Ectodermal cell (in vitro differentiated cells): ENCODE measurements around the gene PRICKLE4.
"Not testable (repeated sequence)": the region's sequence is repeated elsewhere in the genome, so short reads cannot be mapped to it uniquely, and the experiment has no call there.

ENCODE experiments used
- H3K27ac ChIP-seq: 2 replicates; pipeline ENCODE4 v1.7.0; 2013; ENCODE audit warnings: mild to moderate bottlenecking, low read depth, low read length; ENCODE audit not compliant: insufficient read depth, poor library complexity, severe bottlenecking
- H3K27me3 ChIP-seq: 2 replicates; pipeline ENCODE4 v1.7.0; 2013; ENCODE audit warnings: mild to moderate bottlenecking, low read length; ENCODE audit not compliant: insufficient read depth, control insufficient read depth, poor library complexity, severe bottlenecking
- H3K36me3 ChIP-seq: one replicate; pipeline ENCODE4 v1.7.0; 2013; ENCODE audit warnings: low read length; ENCODE audit not compliant: control insufficient read depth, insufficient read depth
- H3K4me1 ChIP-seq: one replicate; pipeline ENCODE4 v1.7.0; 2013; ENCODE audit warnings: low read length; ENCODE audit not compliant: control insufficient read depth, insufficient read depth
- H3K4me3 ChIP-seq: 2 replicates; pipeline ENCODE4 v1.7.0; 2013; ENCODE audit warnings: low read depth, low read length, control low read depth; ENCODE audit not compliant: insufficient read depth
- H3K9me3 ChIP-seq: 2 replicates; pipeline ENCODE4 v1.7.0; 2013; ENCODE audit warnings: mild to moderate bottlenecking, low read length, moderate library complexity; ENCODE audit not compliant: control insufficient read depth
- WGBS, 2 experiments: methylation state at CpG; one replicate each; pipeline ENCODE4 v1.1.7; 2013; ENCODE audit warnings: missing lambda C conversion rate in 2 of 2; 5-methylcytosine and 5-hydroxymethylcytosine counted together

The PRICKLE4 gene

GRCh38 chr6:41801380-41801779 is 20.8 kb downstream of the PRICKLE4 start:
- Histone ChIP-seq H3K9me3 (no peaks in the 10 kb centered on the region), H3K4me3 (no peak overlapping the region), H3K36me3 (peaks cover 18% of the 10 kb centered on the region), H3K27me3 (no peaks in the 10 kb centered on the region), H3K27ac (no peak overlapping the region), H3K4me1 (no peaks in the 10 kb centered on the region)
- 82 to 100% methylated on average over 2 of the region's 2 CpGs for WGBS, 2 experiments

- no peak overlapping the region for H3K4me3 ChIP-seq
- H3K4me1 ChIP-seq, result no peaks in the 10 kb centered on the region
- H3K9me3 ChIP-seq, result no peaks in the 10 kb centered on the region
- 96 to 97% methylated on average over 74 of the region's 74 CpGs for WGBS, 2 experiments
- no peak overlapping the region for H3K27ac ChIP-seq
- no peaks in the 10 kb centered on the region for H3K27me3 ChIP-seq
- H3K36me3 ChIP-seq, result peaks cover 8% of the 10 kb centered on the region
Observed at GRCh38 chr6:41805830-41806774, 25.5 kb downstream of the PRICKLE4 start.

GRCh38 chr6:41811095-41811494 is 30.5 kb downstream of the PRICKLE4 start:
- no peak overlapping the region for H3K4me3 ChIP-seq
- WGBS, 2 experiments, result 94 to 97% methylated on average over 2 of the region's 3 CpGs
- no peaks in the 10 kb centered on the region for H3K9me3 ChIP-seq
- H3K36me3 ChIP-seq, result no peaks in the 10 kb centered on the region
- H3K27ac ChIP-seq, result no peak overlapping the region
- H3K27me3 ChIP-seq, result no peaks in the 10 kb centered on the region
- H3K4me1 ChIP-seq, result no peaks in the 10 kb centered on the region

GRCh38 chr6:41811946-41812345 is 31.4 kb downstream of the PRICKLE4 start:
- H3K36me3 ChIP-seq, result not testable (repeated sequence)

GRCh38 chr6:41813469-41813868 is 32.9 kb downstream of the PRICKLE4 start:
- Histone ChIP-seq H3K9me3 (no peaks in the 10 kb centered on the region), H3K4me3 (no peak overlapping the region), H3K27me3 (no peaks in the 10 kb centered on the region), H3K27ac (no peak overlapping the region), H3K4me1 (no peaks in the 10 kb centered on the region), H3K36me3 (no peaks in the 10 kb centered on the region)
- 94 to 96% methylated on average over 2 of the region's 2 CpGs for WGBS, 2 experiments

More at GRCh38 chr6:41811946-41812345, 31.4 kb downstream of the PRICKLE4 start:
- not testable (repeated sequence) for H3K27me3 ChIP-seq, H3K4me1 ChIP-seq, H3K27ac ChIP-seq, H3K9me3 ChIP-seq, H3K4me3 ChIP-seq
- 84 to 95% methylated on average over 13 of the region's 13 CpGs for WGBS, 2 experiments

GRCh38 chr6:41813956-41814355 is 33.4 kb downstream of the PRICKLE4 start:
- Histone ChIP-seq H3K27me3 (no peaks in the 10 kb centered on the region), H3K9me3 (no peaks in the 10 kb centered on the region), H3K27ac (no peak overlapping the region), H3K4me3 (no peak overlapping the region), H3K36me3 (no peaks in the 10 kb centered on the region), H3K4me1 (no peaks in the 10 kb centered on the region)
- WGBS, 2 experiments, result 60 to 100% methylated on average over 1 to 2 of the region's 2 CpGs

- WGBS, 2 experiments, result 94% methylated on average over 4 of the region's 4 CpGs
- H3K4me1 ChIP-seq, result no peaks in the 10 kb centered on the region
- no peaks in the 10 kb centered on the region for H3K36me3 ChIP-seq
- no peak overlapping the region for H3K27ac ChIP-seq
- H3K27me3 ChIP-seq, result no peaks in the 10 kb centered on the region
- no peak overlapping the region for H3K4me3 ChIP-seq
- H3K9me3 ChIP-seq, result no peaks in the 10 kb centered on the region
Observed at GRCh38 chr6:41814629-41815028, 34.0 kb downstream of the PRICKLE4 start.

- WGBS, 2 experiments, result 57 to 77% methylated on average over 1 of the region's 1 CpG
- no peaks in the 10 kb centered on the region for H3K4me1 ChIP-seq
Observed at GRCh38 chr6:41815587-41815986, 35.0 kb downstream of the PRICKLE4 start.

GRCh38 chr6:41818271-41819054 is 37.9 kb downstream of the PRICKLE4 start:
- H3K36me3 ChIP-seq, result no peaks in the 10 kb centered on the region
- no peak overlapping the region for H3K27ac ChIP-seq
- no peak overlapping the region for H3K4me3 ChIP-seq
- no peaks in the 10 kb centered on the region for H3K9me3 ChIP-seq
- no peaks in the 10 kb centered on the region for H3K4me1 ChIP-seq
- no peaks in the 10 kb centered on the region for H3K27me3 ChIP-seq
- 90 to 93% methylated on average over 4 of the region's 4 CpGs for WGBS, 2 experiments

More at GRCh38 chr6:41815587-41815986, 35.0 kb downstream of the PRICKLE4 start:
- H3K9me3 ChIP-seq, result no peaks in the 10 kb centered on the region
- H3K27ac ChIP-seq, result peak overlapping the region; percentile 8
- H3K27me3 ChIP-seq, result no peaks in the 10 kb centered on the region
- no peaks in the 10 kb centered on the region for H3K36me3 ChIP-seq
- H3K4me3 ChIP-seq, result no peak overlapping the region

- Histone ChIP-seq H3K27ac (no peak overlapping the region), H3K4me1 (no peaks in the 10 kb centered on the region), H3K36me3 (no peaks in the 10 kb centered on the region), H3K27me3 (no peaks in the 10 kb centered on the region), H3K9me3 (no peaks in the 10 kb centered on the region), H3K4me3 (no peak overlapping the region)
- WGBS, 2 experiments, result 82 to 92% methylated on average over 4 of the region's 4 CpGs
Observed at GRCh38 chr6:41821266-41821665, 40.7 kb downstream of the PRICKLE4 start.
